GM12878 (cell line): ENCODE data around the gene CERK. TPM values are rescaled to one million over a fixed set of nuclear protein-coding genes. Genes with fewer than 3 reads are reported as not detected.
A peak's percentile ranks its signal among the peaks of the same experiment; 100 is the strongest.

ENCODE experiments used
- ATAC-seq: fragments of 200-7000 bp; cut with Tn5 transposase; 3 replicates; pipeline ENCODE4 v1.9.1; 2020; ENCODE audit warnings: mild to moderate bottlenecking, moderate library complexity
- BruUV-seq: library from RNA; stranded (reverse); fragments of 400-500 nt; replicated peaks from 2 replicates; lab custom pipeline; 2021; lab: Mats Ljungman, UMichigan
- CTCF ChIA-PET: fragments of 300-600 bp; sonication (Branson Sonifier 250); formaldehyde crosslinking; extraction: SDS; loops from one replicate; lab custom pipeline; 2021; ENCODE audit warnings: inconsistent platforms; lab: Yijun Ruan, JAX
- POLR2A ChIA-PET: fragments of 350-600 bp; formaldehyde crosslinking; extraction: SDS; loops from one replicate; lab custom pipeline; 2021; ENCODE audit warnings: inconsistent platforms; lab: Charles Lee
- RAD21 ChIA-PET: fragments of 300-600 bp; sonication (Branson Sonifier 250); formaldehyde crosslinking; loops from one replicate; lab custom pipeline; 2023; ENCODE audit warnings: antibody characterized with exemption; ENCODE audit not compliant: unreplicated experiment; lab: Charles Lee
- SMC1A ChIA-PET: fragments of 300-600 bp; sonication (Branson Sonifier 250); formaldehyde crosslinking; loops from one replicate; lab custom pipeline; 2023; ENCODE audit not compliant: unreplicated experiment, uncharacterized antibody; lab: Charles Lee
- DNase-seq: peaks from one replicate; pipeline ENCODE4 v3.0.0-alpha.2; 2011; ENCODE audit warnings: low read depth, low spot score
- FAIRE-seq: peaks from 3 replicates; lab custom pipeline; 2011; peaks lifted over from hg19 to GRCh38; lab: Jason Lieb, UNC
- H2AFZ ChIP-seq: 2 replicates; pipeline ENCODE4 v1.6.0; 2011; ENCODE audit warnings: low read depth, low read length, control low read depth; ENCODE audit not compliant: control insufficient read depth
- H3K27ac ChIP-seq: 2 replicates; pipeline ENCODE4 v1.5.1; 2011; ENCODE audit warnings: control low read depth; ENCODE audit not compliant: control insufficient read depth, insufficient read depth
- H3K27me3 ChIP-seq, 2 experiments: replicated peaks in 1 of 2; 2 replicates each; pipeline versions ENCODE4 v1.6.0 to v1.6.1; 2011; ENCODE audit warnings: low read length in 1 of 2; ENCODE audit not compliant: control insufficient read depth in 2 of 2, insufficient read depth in 2 of 2
- H3K36me3 ChIP-seq, 2 experiments: 2 replicates each; pipeline ENCODE4 v1.5.1; 2011; ENCODE audit warnings: low read length in 1 of 2; ENCODE audit not compliant: control insufficient read depth in 2 of 2, insufficient read depth in 2 of 2
- H3K4me1 ChIP-seq: 2 replicates; pipeline ENCODE4 v1.6.1; 2011; ENCODE audit warnings: mild to moderate bottlenecking, low read length, moderate library complexity, mixed read lengths; ENCODE audit not compliant: control insufficient read depth, insufficient read depth
- H3K4me2 ChIP-seq: 2 replicates; pipeline ENCODE4 v1.6.0; 2011; ENCODE audit warnings: control low read depth; ENCODE audit not compliant: control insufficient read depth, insufficient read depth
- H3K4me3 ChIP-seq: fragments of 200-600 bp; sonication (generic); 2 replicates; pipeline ENCODE4 v1.5.1; 2016
- H3K79me2 ChIP-seq: 2 replicates; pipeline ENCODE4 v1.6.0; 2011; ENCODE audit warnings: low read length; ENCODE audit not compliant: control insufficient read depth, insufficient read depth
- H3K9ac ChIP-seq: 2 replicates; pipeline ENCODE4 v1.8.0; 2011; ENCODE audit warnings: low read length, control low read depth, mixed read lengths; ENCODE audit not compliant: control insufficient read depth, insufficient read depth
- H3K9me3 ChIP-seq: replicated peaks from 3 replicates; pipeline ENCODE4 v1.5.1; 2011; ENCODE audit warnings: mild to moderate bottlenecking, low read length; ENCODE audit not compliant: control insufficient read depth, insufficient read depth
- H4K20me1 ChIP-seq: 2 replicates; pipeline ENCODE4 v1.6.0; 2011; ENCODE audit not compliant: control insufficient read depth, insufficient read depth
- ASH2L ChIP-seq: fragments of 300-600, 200-600 bp; sonication (generic); IDR thresholded peaks from 2 replicates; pipeline ENCODE4 v1.6.1; 2017; ENCODE audit warnings: low read depth, mild to moderate bottlenecking, borderline replicate concordance
- ATF2 ChIP-seq: IDR thresholded peaks from 2 replicates; pipeline ENCODE4 v1.6.1; 2012; ENCODE audit warnings: low read length, inconsistent platforms
- CEBPB ChIP-seq, 2 experiments: fragments of 150-350 bp in 1 of 2; IDR thresholded peaks; 2 replicates each; pipeline ENCODE4 v1.6.1; 2012 to 2014; ENCODE audit warnings: low read depth in 2 of 2, low read length in 2 of 2, borderline replicate concordance in 1 of 2, inconsistent platforms in 1 of 2
- EP300 ChIP-seq, 2 experiments: fragments of 150-350 bp in 1 of 2; IDR thresholded peaks; 2 replicates each; pipeline ENCODE4 v1.6.1; 2011 to 2012; ENCODE audit warnings: low read depth in 2 of 2, low read length in 2 of 2, borderline replicate concordance in 1 of 2, improper control_type of control experiment in 1 of 2, inconsistent platforms in 1 of 2; ENCODE audit not compliant: control insufficient read depth in 1 of 2
- NFYA ChIP-seq: IDR thresholded peaks from 2 replicates; pipeline ENCODE4 v1.6.1; 2011; ENCODE audit warnings: low read depth, mild to moderate bottlenecking, low read length, improper control_type of control experiment, borderline replicate concordance
- SIX5 ChIP-seq: IDR thresholded peaks from 2 replicates; pipeline ENCODE4 v1.6.1; 2011; ENCODE audit warnings: mild to moderate bottlenecking, low read depth, low read length, moderate library complexity; ENCODE audit not compliant: severe bottlenecking
- SRF ChIP-seq, 2 experiments: IDR thresholded peaks; 2 replicates each; pipeline ENCODE4 v1.6.1; 2011; ENCODE audit warnings: low read depth in 2 of 2, low read length in 2 of 2, mild to moderate bottlenecking in 1 of 2, moderate library complexity in 1 of 2
- TBL1XR1 ChIP-seq: IDR thresholded peaks from 2 replicates; pipeline ENCODE4 v1.6.1; 2012; ENCODE audit warnings: low read depth, low read length, improper control_type of control experiment
- ZSCAN29 ChIP-seq: fragments of 450-650 bp; IDR thresholded peaks from 2 replicates; pipeline ENCODE4 v1.6.1; 2017; ENCODE audit warnings: mild to moderate bottlenecking, moderate library complexity
- WGBS: methylation state at CpG from one replicate; pipeline ENCODE4 v1.1.6; 2016; ENCODE audit warnings: low lambda C conversion rate; ENCODE audit not compliant: insufficient replicate concordance, insufficient coverage; ENCODE audit errors: missing lambda C conversion rate; 5-methylcytosine and 5-hydroxymethylcytosine counted together
- in situ Hi-C: fragments of 300-500 bp; cut with MboI; formaldehyde crosslinking; loops from 9 replicates; pipeline ENCODE4 v1.14.3; 2018; ENCODE audit warnings: mixed read lengths
- intact Hi-C: fragments of 100-400 bp; cut with micrococcal nuclease; formaldehyde crosslinking; loops from one replicate; pipeline ENCODE4 v1.14.2; 2022; ENCODE audit not compliant: unreplicated experiment
- polyA plus RNA-seq, 11 experiments: library from polyadenylated mRNA; depleted of rRNA in 4 of 11; unstranded in 6 of 11; stranded (reverse) in 5 of 11; fragments of >200 nt; fragmentation: Nextera tagmentation in 4 of 11; fragmentation: Illumina TruSeq in 1 of 11; extraction: Ambion mirVana in 4 of 11; extraction: Trizol in 1 of 11; gene quantifications; 1 replicate in 1 of 11; 2 replicates in 10 of 11; pipeline versions ENCODE4 v1.2.1 to v1.2.3, GENCODE V29; 2011 to 2016; ENCODE audit warnings: inconsistent platforms in 2 of 11, missing spikeins in 2 of 11, low read depth in 1 of 11
- total RNA-seq, 4 experiments: library from RNA; depleted of rRNA in 3 of 4; stranded (reverse); fragments of >200 nt in 3 of 4; fragmentation: Illumina TruSeq in 1 of 4; extraction: Trizol in 1 of 4; gene quantifications; 2 replicates each; pipeline versions ENCODE4 v1.2.1 to v1.2.3, GENCODE V29; 2013 to 2021
- TF ChIP-seq, protein P1 (sequence below): fragments of 450-650 bp; IDR thresholded peaks from 2 replicates; pipeline ENCODE4 v1.6.1; 2016; ENCODE audit warnings: mild to moderate bottlenecking, moderate library complexity, borderline replicate concordance
- TF ChIP-seq, protein P2 (sequence below): fragments of 450-650 bp; IDR thresholded peaks from 2 replicates; pipeline ENCODE4 v1.6.1; 2017; ENCODE audit warnings: borderline replicate concordance
- TF ChIP-seq, protein P3 (sequence below): fragments of 450-650 bp; IDR thresholded peaks from 2 replicates; pipeline ENCODE4 v1.6.1; 2017; ENCODE audit warnings: mild to moderate bottlenecking

The CERK gene
- total and polyA plus RNA-seq, 10 of the 15 experiments (the other 5 are each of a cell fraction or from before 2014, with no cell fraction given): 4.0 to 41.1 (median 30.2) TPM

GRCh38 chr22:46678785-46679700, 59.0 kb downstream of the CERK start:
- no peak for FAIRE-seq
- TSS peak; percentile 45 for BruUV-seq
- no peak overlapping the region for H3K4me2 ChIP-seq
- H4K20me1 ChIP-seq: 0 out of 2 replicates have a peak, but pooled peaks cover 2% of the 10 kb centered on the region
- in situ Hi-C loops: no loop called here
- no peak overlapping the region for H3K27ac ChIP-seq
- no peaks in the 10 kb centered on the region for H3K27me3 ChIP-seq
- peaks cover 0 to 1% of the 10 kb centered on the region in 2 experiments; a peak in 2 of 4 replicates for H3K36me3 ChIP-seq
- SMC1A ChIA-PET: no interaction called here
- DNase-seq: no peak
- no peak overlapping the region for H3K4me3 ChIP-seq
- WGBS: 85% methylated on average over 41 of the region's 44 CpGs
- no peak overlapping the region for H2AFZ ChIP-seq
- no peaks in the 10 kb centered on the region for H3K79me2 ChIP-seq
- CTCF ChIA-PET: no interaction called here
- POLR2A ChIA-PET: no interaction called here
- ATAC-seq: no peak
- H3K4me1 ChIP-seq: peaks cover 8% of the 10 kb centered on the region
- no peaks in the 10 kb centered on the region for H3K9me3 ChIP-seq
- H3K9ac ChIP-seq: no peak overlapping the region
- intact Hi-C loops: no loop called here
- RAD21 ChIA-PET: no interaction called here
- TF ChIP-seq, protein P1, sequence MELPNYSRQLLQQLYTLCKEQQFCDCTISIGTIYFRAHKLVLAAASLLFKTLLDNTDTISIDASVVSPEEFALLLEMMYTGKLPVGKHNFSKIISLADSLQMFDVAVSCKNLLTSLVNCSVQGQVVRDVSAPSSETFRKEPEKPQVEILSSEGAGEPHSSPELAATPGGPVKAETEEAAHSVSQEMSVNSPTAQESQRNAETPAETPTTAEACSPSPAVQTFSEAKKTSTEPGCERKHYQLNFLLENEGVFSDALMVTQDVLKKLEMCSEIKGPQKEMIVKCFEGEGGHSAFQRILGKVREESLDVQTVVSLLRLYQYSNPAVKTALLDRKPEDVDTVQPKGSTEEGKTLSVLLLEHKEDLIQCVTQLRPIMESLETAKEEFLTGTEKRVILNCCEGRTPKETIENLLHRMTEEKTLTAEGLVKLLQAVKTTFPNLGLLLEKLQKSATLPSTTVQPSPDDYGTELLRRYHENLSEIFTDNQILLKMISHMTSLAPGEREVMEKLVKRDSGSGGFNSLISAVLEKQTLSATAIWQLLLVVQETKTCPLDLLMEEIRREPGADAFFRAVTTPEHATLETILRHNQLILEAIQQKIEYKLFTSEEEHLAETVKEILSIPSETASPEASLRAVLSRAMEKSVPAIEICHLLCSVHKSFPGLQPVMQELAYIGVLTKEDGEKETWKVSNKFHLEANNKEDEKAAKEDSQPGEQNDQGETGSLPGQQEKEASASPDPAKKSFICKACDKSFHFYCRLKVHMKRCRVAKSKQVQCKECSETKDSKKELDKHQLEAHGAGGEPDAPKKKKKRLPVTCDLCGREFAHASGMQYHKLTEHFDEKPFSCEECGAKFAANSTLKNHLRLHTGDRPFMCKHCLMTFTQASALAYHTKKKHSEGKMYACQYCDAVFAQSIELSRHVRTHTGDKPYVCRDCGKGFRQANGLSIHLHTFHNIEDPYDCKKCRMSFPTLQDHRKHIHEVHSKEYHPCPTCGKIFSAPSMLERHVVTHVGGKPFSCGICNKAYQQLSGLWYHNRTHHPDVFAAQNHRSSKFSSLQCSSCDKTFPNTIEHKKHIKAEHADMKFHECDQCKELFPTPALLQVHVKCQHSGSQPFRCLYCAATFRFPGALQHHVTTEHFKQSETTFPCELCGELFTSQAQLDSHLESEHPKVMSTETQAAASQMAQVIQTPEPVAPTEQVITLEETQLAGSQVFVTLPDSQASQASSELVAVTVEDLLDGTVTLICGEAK: no peak
- TF ChIP-seq ATF2: no peak
- TF ChIP-seq, protein P2, sequence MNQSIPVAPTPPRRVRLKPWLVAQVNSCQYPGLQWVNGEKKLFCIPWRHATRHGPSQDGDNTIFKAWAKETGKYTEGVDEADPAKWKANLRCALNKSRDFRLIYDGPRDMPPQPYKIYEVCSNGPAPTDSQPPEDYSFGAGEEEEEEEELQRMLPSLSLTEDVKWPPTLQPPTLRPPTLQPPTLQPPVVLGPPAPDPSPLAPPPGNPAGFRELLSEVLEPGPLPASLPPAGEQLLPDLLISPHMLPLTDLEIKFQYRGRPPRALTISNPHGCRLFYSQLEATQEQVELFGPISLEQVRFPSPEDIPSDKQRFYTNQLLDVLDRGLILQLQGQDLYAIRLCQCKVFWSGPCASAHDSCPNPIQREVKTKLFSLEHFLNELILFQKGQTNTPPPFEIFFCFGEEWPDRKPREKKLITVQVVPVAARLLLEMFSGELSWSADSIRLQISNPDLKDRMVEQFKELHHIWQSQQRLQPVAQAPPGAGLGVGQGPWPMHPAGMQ: no peak
- no peak for TF ChIP-seq CEBPB (IDR thresholded peaks at IDR 0.05; ENCODE audit: borderline replicate concordance in 1 of 2, low read depth in 2 of 2, low read length in 2 of 2)
- TF ChIP-seq SIX5: no peak
- TF ChIP-seq ZSCAN29: no peak
- no peak for TF ChIP-seq EP300 (IDR thresholded peaks at IDR 0.05; ENCODE audit: borderline replicate concordance in 1 of 2, control insufficient read depth in 1 of 2, low read depth in 2 of 2, low read length in 2 of 2)
- TF ChIP-seq TBL1XR1: no peak
- TF ChIP-seq NFYA: no peak
- TF ChIP-seq SRF (IDR thresholded peaks at IDR 0.05; ENCODE audit: low read depth in 2 of 2, low read length in 2 of 2): no peak
- no peak for TF ChIP-seq ASH2L
- TF ChIP-seq, protein P3, sequence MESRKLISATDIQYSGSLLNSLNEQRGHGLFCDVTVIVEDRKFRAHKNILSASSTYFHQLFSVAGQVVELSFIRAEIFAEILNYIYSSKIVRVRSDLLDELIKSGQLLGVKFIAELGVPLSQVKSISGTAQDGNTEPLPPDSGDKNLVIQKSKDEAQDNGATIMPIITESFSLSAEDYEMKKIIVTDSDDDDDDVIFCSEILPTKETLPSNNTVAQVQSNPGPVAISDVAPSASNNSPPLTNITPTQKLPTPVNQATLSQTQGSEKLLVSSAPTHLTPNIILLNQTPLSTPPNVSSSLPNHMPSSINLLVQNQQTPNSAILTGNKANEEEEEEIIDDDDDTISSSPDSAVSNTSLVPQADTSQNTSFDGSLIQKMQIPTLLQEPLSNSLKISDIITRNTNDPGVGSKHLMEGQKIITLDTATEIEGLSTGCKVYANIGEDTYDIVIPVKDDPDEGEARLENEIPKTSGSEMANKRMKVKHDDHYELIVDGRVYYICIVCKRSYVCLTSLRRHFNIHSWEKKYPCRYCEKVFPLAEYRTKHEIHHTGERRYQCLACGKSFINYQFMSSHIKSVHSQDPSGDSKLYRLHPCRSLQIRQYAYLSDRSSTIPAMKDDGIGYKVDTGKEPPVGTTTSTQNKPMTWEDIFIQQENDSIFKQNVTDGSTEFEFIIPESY: no peak
